Stomach smooth muscle (tissue), 2 donors: ENCODE measurements around the gene EPB41L5.
"Not testable (repeated sequence)": the region's sequence is repeated elsewhere in the genome, so short reads cannot be mapped to it uniquely, and the experiment has no call there.

Source experiments
- H3K27ac ChIP-seq: one replicate; pipeline ENCODE4 v1.7.0; 2013; ENCODE audit warnings: mild to moderate bottlenecking, low read length, inconsistent platforms
- H3K27me3 ChIP-seq, 2 donors: one replicate each; pipeline ENCODE4 v1.7.0; 2013; ENCODE audit warnings: low read length in 2 of 2; ENCODE audit not compliant: insufficient read depth in 2 of 2, control insufficient read depth in 1 of 2
- H3K36me3 ChIP-seq, 2 donors: one replicate each; pipeline ENCODE4 v1.7.0; 2013; ENCODE audit warnings: low read length in 2 of 2; ENCODE audit not compliant: control insufficient read depth in 2 of 2, insufficient read depth in 2 of 2
- H3K4me1 ChIP-seq: one replicate; pipeline ENCODE4 v1.7.0; 2013; ENCODE audit warnings: low read length; ENCODE audit not compliant: control insufficient read depth, insufficient read depth
- H3K4me3 ChIP-seq, 2 donors: one replicate each; pipeline ENCODE4 v1.7.0; 2013; ENCODE audit warnings: low read length in 2 of 2
- H3K9ac ChIP-seq, 2 donors: one replicate each; pipeline ENCODE4 v1.7.0; 2013; ENCODE audit warnings: low read length in 2 of 2, mild to moderate bottlenecking in 1 of 2
- H3K9me3 ChIP-seq, 2 donors: one replicate each; pipeline ENCODE4 v1.7.0; 2013; ENCODE audit warnings: low read length in 2 of 2; ENCODE audit not compliant: control insufficient read depth in 2 of 2
- donor health status: healthy.
- donor health status: Pancreatic carcinoma.

The EPB41L5 gene

DNA sequence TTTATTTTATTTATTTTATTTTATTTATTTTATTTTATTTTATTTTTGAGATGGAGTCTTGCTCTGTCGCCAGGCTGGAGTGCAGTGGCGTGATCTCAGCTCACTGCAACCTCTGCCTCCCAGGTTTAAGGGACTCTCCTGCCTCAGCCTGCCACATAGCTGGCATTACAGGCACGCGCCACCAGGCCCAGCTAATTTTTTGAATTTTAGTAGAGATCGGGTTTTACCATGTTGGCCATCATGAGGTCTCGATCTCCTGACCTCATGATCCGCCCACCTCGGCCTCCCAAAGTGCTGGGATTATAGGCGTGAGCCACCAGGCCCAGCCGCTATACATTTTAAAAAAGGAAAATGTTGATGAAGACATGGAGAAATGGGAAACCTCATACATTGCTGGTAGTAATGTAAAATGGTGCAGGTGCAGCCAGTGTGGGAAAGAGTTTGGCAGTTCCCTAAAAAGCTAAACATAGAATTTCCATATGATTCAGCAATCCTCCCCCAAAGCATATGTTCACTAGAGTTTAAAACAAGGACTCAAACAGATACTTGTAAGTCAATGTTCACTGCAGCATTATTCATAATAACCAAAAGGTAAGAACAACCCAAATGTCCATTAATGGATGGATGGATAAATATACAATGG lies 187.1 kb downstream of the EPB41L5 start:
- H3K27me3 ChIP-seq, H3K4me3 ChIP-seq, H3K9me3 ChIP-seq, H3K27ac ChIP-seq, H3K9ac ChIP-seq, H3K36me3 ChIP-seq, H3K4me1 ChIP-seq: not testable (repeated sequence)

DNA sequence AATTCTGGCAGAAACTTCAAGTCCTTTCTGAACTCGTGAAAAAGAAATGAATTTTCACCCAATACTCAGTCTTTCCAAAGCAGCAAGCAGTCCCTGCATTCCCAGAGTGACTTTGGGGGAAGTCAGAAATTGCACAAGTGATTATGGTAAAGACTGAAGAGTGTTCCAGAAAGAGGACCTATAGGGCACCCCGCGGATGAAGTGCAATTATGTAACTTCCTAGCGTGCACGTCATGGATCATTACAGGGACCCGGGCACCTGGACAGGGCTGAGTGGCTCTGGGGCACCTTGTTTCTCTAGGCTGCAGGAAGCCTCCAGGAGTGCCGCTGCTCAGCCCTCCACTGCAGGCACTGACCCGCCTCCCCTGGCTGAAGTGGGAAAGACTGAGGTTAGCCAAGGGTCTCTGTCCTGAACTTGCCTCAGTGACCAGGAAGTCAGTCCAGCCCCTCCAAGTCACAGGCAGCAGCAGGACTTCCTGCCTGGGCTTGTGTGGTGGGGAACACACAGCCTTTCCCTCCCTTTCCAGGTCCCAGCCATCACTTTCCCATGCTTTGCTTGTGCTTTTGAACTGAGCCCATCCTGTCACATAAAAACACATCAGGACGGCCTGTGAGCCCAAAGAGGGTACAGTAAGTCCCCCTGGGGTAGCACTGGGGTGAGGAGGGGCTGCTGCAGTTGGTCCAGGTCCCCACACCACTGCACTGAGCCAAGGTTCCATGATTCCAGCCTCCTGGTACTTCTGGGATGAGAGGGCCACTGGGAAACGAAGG lies 190.6 kb downstream of the EPB41L5 start:
- Histone ChIP-seq H3K9ac (no peak overlapping the region), H3K4me1 (peaks cover 7% of the 10 kb centered on the region), H3K4me3 (no peak overlapping the region), H3K9me3 (peaks cover 0 to 3% of the 10 kb centered on the region in 2 donors), H3K27ac (no peak overlapping the region), H3K36me3 (no peaks in the 10 kb centered on the region), H3K27me3 (no peaks in the 10 kb centered on the region)

DNA sequence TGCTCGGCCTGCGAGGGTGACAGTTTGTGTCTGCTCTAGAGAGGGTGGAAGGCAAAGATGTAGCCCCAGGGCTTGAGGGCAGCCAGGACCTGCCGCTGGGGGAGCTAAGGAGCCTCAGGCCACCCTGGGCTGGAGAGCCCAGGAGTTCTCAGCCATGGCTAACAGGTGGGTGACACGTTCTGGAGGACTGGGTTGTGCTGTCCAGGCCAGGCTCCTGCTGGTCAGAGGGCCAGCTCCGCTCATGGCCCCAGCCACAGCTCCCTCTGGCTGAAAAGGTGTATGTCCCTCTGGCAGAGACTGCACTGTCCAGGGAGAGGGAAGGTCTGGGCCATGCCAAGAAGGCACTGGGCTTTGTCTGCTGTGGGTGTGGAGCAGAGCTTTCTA lies 191.1 kb downstream of the EPB41L5 start:
- Histone ChIP-seq H3K4me1 (peaks cover 7% of the 10 kb centered on the region), H3K36me3 (no peaks in the 10 kb centered on the region), H3K27me3 (no peaks in the 10 kb centered on the region), H3K9ac (no peak overlapping the region), H3K27ac (no peak overlapping the region), H3K4me3 (no peak overlapping the region), H3K9me3 (peaks cover 0 to under 1% of the 10 kb centered on the region in 2 donors)

DNA sequence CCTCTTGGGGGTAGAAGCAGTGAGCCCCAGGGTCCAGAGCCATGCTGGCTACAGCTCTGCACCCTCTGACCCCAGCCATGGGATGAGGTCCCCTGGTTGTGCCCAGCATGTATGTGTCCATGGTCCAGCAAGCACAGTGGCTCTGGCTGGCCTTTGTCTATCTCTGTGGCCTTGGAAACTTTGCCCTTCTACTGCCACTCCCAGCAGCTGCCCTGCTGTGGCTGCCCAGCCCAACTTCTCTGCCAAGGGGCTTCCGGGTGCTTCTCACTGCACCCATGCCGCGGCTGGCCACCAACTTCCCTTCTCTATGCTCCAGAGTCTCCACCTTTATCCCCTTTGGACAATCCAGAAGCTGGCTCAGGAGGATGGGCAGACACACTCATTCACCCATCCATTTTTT lies 191.5 kb downstream of the EPB41L5 start:
- no peaks in the 10 kb centered on the region for H3K9me3 ChIP-seq
- no peak overlapping the region for H3K9ac ChIP-seq
- H3K27ac ChIP-seq: no peak overlapping the region
- H3K36me3 ChIP-seq: no peaks in the 10 kb centered on the region
- H3K4me1 ChIP-seq: peaks cover 7% of the 10 kb centered on the region
- H3K27me3 ChIP-seq: no peaks in the 10 kb centered on the region
- H3K4me3 ChIP-seq: no peak overlapping the region

DNA sequence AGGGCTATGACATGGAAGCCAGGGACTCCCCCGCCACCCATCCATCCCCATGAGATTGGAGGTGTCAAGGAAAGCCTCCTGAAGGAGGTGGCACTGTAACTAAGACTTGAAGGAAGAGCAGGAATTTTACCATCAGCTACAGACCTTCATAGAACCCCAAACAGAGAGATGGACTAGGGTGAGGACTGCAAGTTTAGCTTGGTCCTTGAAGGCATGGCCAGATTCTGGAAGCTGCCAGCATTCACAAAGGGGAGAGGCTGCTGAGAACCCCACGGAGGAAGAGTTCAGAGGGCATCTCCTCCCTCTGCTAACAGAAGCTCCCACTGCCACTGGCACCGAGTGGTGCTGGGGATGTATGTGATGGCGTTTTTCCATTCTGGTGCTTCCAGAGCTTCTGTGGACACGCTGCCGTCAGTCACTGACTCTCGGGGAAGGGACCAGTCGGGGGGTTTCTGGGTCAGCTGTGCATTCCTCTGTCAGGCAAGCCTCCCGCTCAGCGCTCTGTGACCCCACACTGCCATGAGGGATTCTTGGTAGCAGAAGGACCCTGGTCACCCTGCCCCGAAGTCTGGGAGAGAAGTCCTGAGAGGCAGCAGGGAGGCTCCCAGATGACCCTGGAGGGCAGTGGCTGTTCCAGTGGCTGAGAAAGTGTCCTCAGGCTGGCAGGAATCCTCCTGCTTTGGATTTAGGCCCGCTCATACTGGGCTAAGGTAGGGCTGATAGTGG lies 192.2 kb downstream of the EPB41L5 start:
- Histone ChIP-seq H3K27ac (no peak overlapping the region), H3K9ac (no peak overlapping the region), H3K9me3 (no peaks in the 10 kb centered on the region), H3K4me3 (no peak overlapping the region), H3K4me1 (peaks cover 7% of the 10 kb centered on the region), H3K36me3 (no peaks in the 10 kb centered on the region), H3K27me3 (no peaks in the 10 kb centered on the region)

DNA sequence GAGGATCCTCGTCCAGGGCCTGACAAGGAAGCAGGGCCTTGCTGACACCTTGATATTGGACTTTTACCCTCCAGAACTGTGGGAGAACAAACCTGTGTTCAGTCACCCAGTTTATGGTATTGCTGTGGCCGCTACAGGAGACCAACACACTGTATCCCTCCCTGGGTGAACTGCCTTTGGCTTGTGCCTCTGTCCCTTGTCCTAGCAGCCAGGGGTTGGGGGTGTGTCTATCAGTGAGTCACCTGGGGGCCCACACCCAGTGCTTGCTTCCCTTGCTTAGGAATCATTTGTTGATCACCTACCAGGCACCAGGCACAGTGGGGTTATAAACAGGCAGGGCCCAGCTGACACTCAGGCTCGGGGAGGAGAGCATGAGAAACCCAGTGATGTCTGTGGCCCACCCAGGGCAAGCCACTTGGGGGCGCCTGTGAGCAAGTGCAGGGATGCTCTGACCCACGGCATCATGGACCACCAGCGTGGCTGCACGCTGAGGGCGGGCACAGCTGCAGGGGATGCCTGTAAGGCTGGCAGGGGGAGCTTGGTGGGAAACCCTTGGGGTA lies 193.2 kb downstream of the EPB41L5 start:
- Histone ChIP-seq H3K36me3 (no peaks in the 10 kb centered on the region), H3K27ac (no peak overlapping the region), H3K4me3 (no peak overlapping the region), H3K9me3 (no peaks in the 10 kb centered on the region), H3K4me1 (peaks cover 7% of the 10 kb centered on the region), H3K27me3 (no peaks in the 10 kb centered on the region), H3K9ac (no peak overlapping the region)

DNA sequence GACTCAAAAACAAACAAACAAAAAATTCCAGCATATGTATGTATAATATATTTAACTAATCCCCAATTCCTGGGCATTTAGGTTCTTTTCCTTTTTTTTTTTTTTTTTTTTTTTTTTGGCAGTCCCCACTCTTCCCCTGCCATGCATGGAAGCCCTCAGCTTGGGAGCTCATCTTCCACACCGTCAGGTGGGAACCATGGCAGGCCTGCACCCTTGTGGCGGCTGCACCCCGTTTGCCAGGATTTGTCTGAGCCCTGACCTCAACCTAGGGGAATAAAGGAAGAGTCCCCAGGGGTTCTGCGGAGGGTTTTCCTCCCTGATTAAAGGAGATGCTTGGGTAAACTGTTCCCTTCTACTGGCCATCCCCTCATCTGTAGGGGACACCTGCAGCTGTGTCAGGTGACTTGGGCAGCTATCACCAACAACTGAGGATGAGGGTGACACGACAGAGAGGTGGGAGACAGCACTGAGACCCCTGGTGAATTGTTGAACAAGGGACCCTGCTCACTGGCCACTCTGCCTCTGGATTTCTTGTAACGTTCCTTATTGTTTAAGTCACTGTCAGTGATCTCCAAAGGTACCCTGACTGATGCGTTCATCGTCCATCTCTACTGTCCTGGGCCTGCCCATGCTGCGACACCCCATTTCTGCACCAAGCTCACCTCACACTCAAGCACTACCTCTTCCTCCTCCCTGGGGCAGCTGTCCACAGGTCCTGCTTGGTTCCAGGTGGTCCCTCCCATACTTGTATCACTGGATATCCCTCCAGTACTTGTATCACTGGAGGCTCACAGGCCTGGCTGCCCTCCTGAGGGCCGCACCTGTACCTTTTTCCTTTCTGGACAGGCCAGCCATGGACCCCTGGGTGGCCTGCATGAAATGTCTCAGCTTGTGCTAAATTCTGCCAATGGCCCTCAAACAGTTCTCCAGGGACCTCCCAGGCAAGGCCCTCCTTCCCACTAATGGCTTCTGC lies 195.8 kb downstream of the EPB41L5 start:
- H3K9me3 ChIP-seq: no peaks in the 10 kb centered on the region
- no peak overlapping the region for H3K9ac ChIP-seq
- H3K27ac ChIP-seq: no peak overlapping the region
- H3K4me1 ChIP-seq: peaks cover 2% of the 10 kb centered on the region
- H3K4me3 ChIP-seq: no peak overlapping the region
- no peaks in the 10 kb centered on the region for H3K27me3 ChIP-seq
- H3K36me3 ChIP-seq: no peaks in the 10 kb centered on the region

DNA sequence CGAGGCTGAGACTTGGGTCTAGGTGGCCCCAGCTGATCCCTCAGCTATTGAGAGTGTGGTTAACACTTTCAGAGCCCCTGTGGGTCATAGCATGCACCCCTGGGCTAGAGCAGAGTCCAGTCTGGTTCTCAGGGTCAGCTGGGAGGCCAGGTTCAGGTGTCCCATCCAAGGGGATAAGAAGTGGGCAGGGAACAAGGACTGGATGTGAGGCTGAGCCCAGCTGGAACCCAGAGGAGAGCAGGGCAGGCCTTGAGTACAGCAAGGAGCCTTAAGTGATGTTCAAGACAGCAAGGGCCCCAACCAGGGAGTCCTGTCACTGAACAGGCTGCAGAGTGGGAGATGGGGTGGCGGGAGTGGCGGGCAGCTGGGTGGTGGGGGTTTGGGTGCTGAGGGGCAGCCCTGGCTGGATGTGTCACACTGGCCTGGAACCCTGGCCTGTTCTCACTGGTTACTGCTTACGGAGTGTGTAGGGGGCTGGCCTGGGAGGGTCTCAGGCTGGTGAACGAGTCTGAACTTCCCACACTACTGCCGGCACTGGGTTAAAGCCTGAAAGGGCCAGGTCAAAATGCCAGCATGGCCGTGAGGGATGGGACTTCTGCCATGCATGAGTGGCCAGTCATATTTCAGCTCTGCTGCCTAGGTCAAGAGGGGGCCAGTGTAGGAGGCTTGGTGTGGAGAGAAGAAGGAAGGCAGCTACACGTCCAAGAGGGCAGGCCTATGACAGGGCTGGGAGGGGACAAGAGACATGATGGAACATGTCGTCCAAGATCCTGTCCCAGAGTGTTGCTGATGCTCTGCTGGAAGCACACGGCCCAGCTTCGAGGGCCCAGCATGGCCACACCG lies 196.8 kb downstream of the EPB41L5 start:
- no peaks in the 10 kb centered on the region for H3K27me3 ChIP-seq
- no peak overlapping the region for H3K4me3 ChIP-seq
- H3K9ac ChIP-seq: no peak overlapping the region
- no peaks in the 10 kb centered on the region for H3K9me3 ChIP-seq
- no peaks in the 10 kb centered on the region for H3K4me1 ChIP-seq
- no peaks in the 10 kb centered on the region for H3K36me3 ChIP-seq
- H3K27ac ChIP-seq: no peak overlapping the region

DNA sequence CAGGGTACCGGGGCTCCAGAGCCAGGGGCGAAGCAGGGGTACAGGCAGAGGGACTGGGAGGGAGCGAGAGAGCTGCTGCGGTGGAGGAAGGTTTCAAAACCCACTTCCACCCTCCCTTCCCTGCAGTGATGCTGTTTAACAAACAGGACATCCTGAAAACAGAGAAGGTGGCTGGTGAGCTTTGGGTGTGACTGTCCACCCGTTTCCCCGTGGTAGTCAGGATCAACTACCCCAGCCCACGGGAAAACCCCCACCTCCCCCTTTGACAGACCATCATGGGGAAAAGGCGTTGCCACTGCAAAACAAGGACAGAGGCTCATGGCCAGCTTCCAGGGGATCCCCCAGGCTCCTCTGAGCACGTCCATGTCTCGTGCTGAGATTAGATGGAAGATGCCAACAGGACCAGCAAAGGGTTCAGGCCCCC lies 197.4 kb downstream of the EPB41L5 start:
- H3K36me3 ChIP-seq: no peaks in the 10 kb centered on the region
- no peaks in the 10 kb centered on the region for H3K4me1 ChIP-seq
- no peak overlapping the region for H3K27ac ChIP-seq
- no peak overlapping the region for H3K4me3 ChIP-seq
- H3K27me3 ChIP-seq: no peaks in the 10 kb centered on the region
- H3K9ac ChIP-seq: no peak overlapping the region
- no peaks in the 10 kb centered on the region for H3K9me3 ChIP-seq
